Neural progenitor cell (in vitro differentiated cells): ENCODE measurements around the gene CHERP. TPM values are rescaled to one million over a fixed set of nuclear protein-coding genes. Genes with fewer than 3 reads are reported as not detected.

Source experiments
- DNase-seq: peaks from one replicate; pipeline ENCODE4 v3.0.0-alpha.2; 2016; ENCODE audit warnings: low spot score
- H2AFZ ChIP-seq: fragments of 200-600 bp; sonication (generic); replicated peaks from 2 replicates; pipeline ENCODE4 v1.6.1; 2016; ENCODE audit warnings: antibody characterized with exemption
- H3F3A ChIP-seq: fragments of 200-600 bp; sonication (generic); 2 replicates; pipeline ENCODE4 v1.6.1; 2016; ENCODE audit warnings: antibody characterized with exemption, low read depth
- H3K27ac ChIP-seq: fragments of 200-600 bp; sonication (generic); 2 replicates; pipeline ENCODE4 v1.5.1; 2016; ENCODE audit warnings: mild to moderate bottlenecking
- H3K27me3 ChIP-seq: fragments of 200-600 bp; sonication (generic); 2 replicates; pipeline ENCODE4 v1.6.1; 2016; ENCODE audit warnings: mild to moderate bottlenecking, moderate library complexity
- H3K36me3 ChIP-seq: fragments of 200-600 bp; sonication (generic); 2 replicates; pipeline ENCODE4 v1.5.1; 2016
- H3K4me1 ChIP-seq: fragments of 200-600 bp; sonication (generic); 2 replicates; pipeline ENCODE4 v1.6.1; 2016; ENCODE audit warnings: mixed run types
- H3K4me2 ChIP-seq: fragments of 200-600 bp; sonication (generic); 2 replicates; pipeline ENCODE4 v1.6.1; 2016
- H3K4me3 ChIP-seq: fragments of 200-600 bp; sonication (generic); 2 replicates; pipeline ENCODE4 v1.5.1; 2016
- H3K79me2 ChIP-seq: fragments of 200-600 bp; sonication (generic); 2 replicates; pipeline ENCODE4 v1.6.1; 2016; ENCODE audit warnings: low read depth
- H3K9ac ChIP-seq: fragments of 200-600 bp; sonication (generic); 2 replicates; pipeline ENCODE4 v1.6.1; 2016
- H3K9me3 ChIP-seq: fragments of 200-600 bp; sonication (generic); 2 replicates; pipeline ENCODE4 v1.5.1; 2016; ENCODE audit warnings: low read depth
- H4K20me1 ChIP-seq: fragments of 200-600 bp; sonication (generic); 2 replicates; pipeline ENCODE4 v1.6.1; 2016; ENCODE audit warnings: low read depth
- H3K27ac Mint-ChIP-seq: 3 replicates; pipeline ENCODE4 v1.8.0; 2021; ENCODE audit warnings: mixed read lengths
- H3K27me3 Mint-ChIP-seq: 2 replicates; pipeline ENCODE4 v1.8.0; 2022; ENCODE audit warnings: low read depth, mild to moderate bottlenecking, inconsistent platforms, moderate library complexity, mixed read lengths; ENCODE audit not compliant: insufficient read depth
- H3K36me3 Mint-ChIP-seq: 3 replicates; pipeline ENCODE4 v1.8.0; 2021; ENCODE audit warnings: mixed read lengths
- H3K4me1 Mint-ChIP-seq: 3 replicates; pipeline ENCODE4 v1.8.0; 2021; ENCODE audit warnings: mixed read lengths
- H3K4me3 Mint-ChIP-seq: 3 replicates; pipeline ENCODE4 v1.8.0; 2021; ENCODE audit warnings: mild to moderate bottlenecking, moderate library complexity, mixed read lengths
- H3K9me3 Mint-ChIP-seq: 3 replicates; pipeline ENCODE4 v1.8.0; 2020; ENCODE audit warnings: mixed read lengths
- EZH2 ChIP-seq: fragments of 200-600 bp; sonication (generic); IDR thresholded peaks from 2 replicates; pipeline ENCODE4 v1.6.1; 2017; ENCODE audit warnings: antibody characterized with exemption, mild to moderate bottlenecking, moderate library complexity
- EZH2phosphoT487 ChIP-seq: fragments of 200-600 bp; sonication (generic); IDR thresholded peaks from 2 replicates; pipeline ENCODE4 v1.6.1; 2017; ENCODE audit warnings: antibody characterized with exemption
- total RNA-seq: library from RNA; depleted of rRNA; stranded (reverse); fragments of >200 nt; gene quantifications from 2 replicates; pipeline ENCODE4 v1.2.3, GENCODE V29; 2015; ENCODE audit warnings: low replicate concordance
- TF ChIP-seq, protein P1 (sequence below): fragments of 200-600 bp; sonication (generic); IDR thresholded peaks from 2 replicates; pipeline ENCODE4 v1.5.1; 2017; ENCODE audit warnings: antibody characterized with exemption, mild to moderate bottlenecking

The CHERP gene
- total RNA-seq, 1 donor from 2014 or later: 5.5 TPM

DNA sequence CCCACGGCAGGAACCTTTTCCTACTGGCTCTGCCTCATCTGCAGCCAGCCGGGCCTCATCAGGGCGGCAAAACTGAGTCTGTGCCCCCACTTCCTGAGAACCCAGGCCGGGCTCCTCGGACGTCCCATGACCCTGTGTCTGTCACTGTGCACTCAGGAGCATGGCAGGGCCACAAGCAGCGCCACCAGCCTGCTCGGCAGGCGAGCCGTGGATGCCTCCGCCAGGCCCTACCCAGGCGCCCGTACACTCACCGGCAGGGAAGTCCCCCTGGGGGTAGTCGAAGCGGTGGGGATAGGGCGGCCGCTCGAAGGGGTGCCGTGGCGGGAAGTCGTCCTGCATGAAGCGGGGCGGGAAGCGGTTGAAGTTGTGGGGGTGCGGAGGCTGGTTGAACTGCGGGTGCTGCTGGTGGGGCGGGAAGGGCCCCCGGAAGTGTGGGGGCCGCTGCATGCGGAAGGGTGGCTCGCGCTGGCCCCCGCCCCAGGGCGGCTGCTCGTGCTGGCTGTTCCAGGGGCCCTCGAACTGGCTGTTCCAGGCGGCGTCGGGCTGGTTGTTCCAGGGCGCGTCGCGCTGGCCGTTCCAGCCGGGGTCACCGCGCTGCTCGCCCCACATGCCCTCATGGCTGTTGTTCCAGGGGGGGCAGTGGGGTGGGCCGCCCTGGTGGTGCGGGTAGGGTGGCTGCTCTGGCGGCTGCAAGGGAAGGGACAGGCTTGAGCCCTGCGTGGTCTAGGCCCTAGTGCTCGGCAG, 17.1 kb downstream of the CHERP start:
- Histone ChIP-seq H3K27me3 (no peaks in the 10 kb centered on the region), H3K4me2 (no peak overlapping the region), H3K9me3 (no peaks in the 10 kb centered on the region), H2AFZ (no peak overlapping the region), H3K4me1 (no peaks in the 10 kb centered on the region), H3K9ac (no peak overlapping the region), H3K27ac (no peak overlapping the region), H4K20me1 (peaks cover 3% of the 10 kb centered on the region), H3K79me2 (no peaks in the 10 kb centered on the region), H3F3A (no peaks in the 10 kb centered on the region), H3K36me3 (no peaks in the 10 kb centered on the region), H3K4me3 (no peak overlapping the region)
- Mint-ChIP-seq H3K4me3 (no peak overlapping the region), H3K27me3 (no peaks in the 10 kb centered on the region), H3K9me3 (no peaks in the 10 kb centered on the region), H3K36me3 (peaks cover 14% of the 10 kb centered on the region), H3K27ac (no peak overlapping the region), H3K4me1 (no peaks in the 10 kb centered on the region)
- TF ChIP-seq, protein P1, sequence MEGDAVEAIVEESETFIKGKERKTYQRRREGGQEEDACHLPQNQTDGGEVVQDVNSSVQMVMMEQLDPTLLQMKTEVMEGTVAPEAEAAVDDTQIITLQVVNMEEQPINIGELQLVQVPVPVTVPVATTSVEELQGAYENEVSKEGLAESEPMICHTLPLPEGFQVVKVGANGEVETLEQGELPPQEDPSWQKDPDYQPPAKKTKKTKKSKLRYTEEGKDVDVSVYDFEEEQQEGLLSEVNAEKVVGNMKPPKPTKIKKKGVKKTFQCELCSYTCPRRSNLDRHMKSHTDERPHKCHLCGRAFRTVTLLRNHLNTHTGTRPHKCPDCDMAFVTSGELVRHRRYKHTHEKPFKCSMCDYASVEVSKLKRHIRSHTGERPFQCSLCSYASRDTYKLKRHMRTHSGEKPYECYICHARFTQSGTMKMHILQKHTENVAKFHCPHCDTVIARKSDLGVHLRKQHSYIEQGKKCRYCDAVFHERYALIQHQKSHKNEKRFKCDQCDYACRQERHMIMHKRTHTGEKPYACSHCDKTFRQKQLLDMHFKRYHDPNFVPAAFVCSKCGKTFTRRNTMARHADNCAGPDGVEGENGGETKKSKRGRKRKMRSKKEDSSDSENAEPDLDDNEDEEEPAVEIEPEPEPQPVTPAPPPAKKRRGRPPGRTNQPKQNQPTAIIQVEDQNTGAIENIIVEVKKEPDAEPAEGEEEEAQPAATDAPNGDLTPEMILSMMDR: no peak
- TF ChIP-seq EZH2phosphoT487 (no peak), EZH2 (no peak)
- no peak for DNase-seq

DNA sequence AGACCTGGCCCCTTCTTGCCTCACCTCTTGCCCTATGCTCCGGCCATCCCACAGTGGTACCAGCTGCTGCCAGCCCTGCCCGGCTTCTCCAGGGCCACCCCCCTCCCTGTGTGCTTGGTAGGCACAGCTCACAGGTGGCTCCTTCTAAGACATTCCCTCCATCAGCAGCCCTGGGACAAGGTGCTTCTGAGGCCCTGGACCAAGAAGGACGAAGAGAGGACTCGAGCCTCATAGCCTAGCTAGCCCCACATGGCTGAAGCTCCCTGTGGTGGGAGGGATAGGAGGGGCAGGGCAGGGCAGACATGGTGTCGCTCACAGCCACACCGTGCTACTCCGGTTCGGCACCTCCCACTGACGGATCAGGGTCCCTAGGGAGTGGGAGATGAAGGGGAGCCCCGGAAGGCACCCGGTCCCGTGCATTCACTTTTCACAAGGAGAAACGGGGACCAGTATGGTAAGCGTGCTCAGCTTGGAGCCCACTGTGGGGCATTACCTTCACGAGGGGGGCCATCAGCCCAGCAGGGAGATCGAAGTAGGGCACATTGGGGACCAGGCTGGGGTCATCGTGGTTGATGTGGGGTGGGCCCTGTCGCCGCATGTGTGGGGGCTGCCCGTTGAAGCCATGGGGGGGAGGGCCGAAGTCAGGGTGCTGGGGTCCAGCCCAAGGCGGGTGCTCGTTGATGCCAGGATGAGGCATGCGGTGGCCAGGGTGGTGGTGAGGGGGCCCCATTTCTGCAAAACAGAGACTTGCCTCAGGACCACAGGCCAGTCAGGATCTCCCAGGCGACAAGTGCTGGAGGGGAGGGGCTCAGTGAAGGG, 19.5 kb downstream of the CHERP start:
- Mint-ChIP-seq H3K9me3 (no peaks in the 10 kb centered on the region), H3K27me3 (peaks cover 2% of the 10 kb centered on the region), H3K36me3 (peaks cover 24% of the 10 kb centered on the region), H3K4me3 (no peak overlapping the region), H3K27ac (no peak overlapping the region), H3K4me1 (no peaks in the 10 kb centered on the region)
- H3K27me3 ChIP-seq: no peaks in the 10 kb centered on the region
- H3F3A ChIP-seq: no peaks in the 10 kb centered on the region
- no peak overlapping the region for H3K4me3 ChIP-seq
- TF ChIP-seq, protein P1: no peak
- TF ChIP-seq EZH2: no peak
- TF ChIP-seq EZH2phosphoT487: no peak
- H3K79me2 ChIP-seq: no peaks in the 10 kb centered on the region
- H3K9ac ChIP-seq: no peak overlapping the region
- no peak overlapping the region for H3K27ac ChIP-seq
- H3K9me3 ChIP-seq: no peaks in the 10 kb centered on the region
- no peaks in the 10 kb centered on the region for H3K4me1 ChIP-seq
- no peak for DNase-seq
- H3K36me3 ChIP-seq: no peaks in the 10 kb centered on the region
- H4K20me1 ChIP-seq: peaks cover 5% of the 10 kb centered on the region
- no peak overlapping the region for H2AFZ ChIP-seq
- H3K4me2 ChIP-seq: no peak overlapping the region

DNA sequence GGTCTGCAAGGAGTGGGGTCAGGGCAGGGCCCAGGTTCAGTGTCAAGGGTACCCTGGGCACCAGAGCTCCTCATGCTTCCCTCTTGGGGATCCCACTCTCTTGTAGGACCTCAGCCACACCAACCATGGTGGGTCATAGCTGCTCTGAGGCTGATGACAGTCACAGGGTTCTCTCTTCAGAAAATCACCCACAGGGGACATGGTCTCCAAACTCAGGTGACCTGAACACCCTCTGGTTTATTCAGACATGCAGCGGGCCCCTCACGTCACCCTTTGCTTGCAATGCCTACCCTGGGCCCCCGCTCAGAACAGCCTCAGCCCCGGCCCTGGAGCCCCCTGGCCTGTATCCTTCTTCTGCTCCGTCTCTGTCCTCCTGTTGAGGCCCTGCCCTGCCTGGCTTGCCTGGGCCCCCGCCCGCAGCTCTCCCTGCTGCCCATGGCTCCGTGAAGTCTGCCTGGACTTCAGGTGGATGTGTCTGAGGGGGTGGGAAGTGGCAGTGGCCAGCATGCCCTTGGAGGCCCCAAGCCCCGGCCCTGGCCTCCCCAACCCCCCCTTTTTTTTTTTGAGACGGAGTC, 20.4 kb downstream of the CHERP start:
- H3K9me3 Mint-ChIP-seq: no peaks in the 10 kb centered on the region

More for the DNA sequence above, 20.4 kb downstream of the CHERP start:
- Mint-ChIP-seq H3K27ac (no peak overlapping the region), H3K4me1 (no peaks in the 10 kb centered on the region), H3K36me3 (peaks cover 24% of the 10 kb centered on the region), H3K27me3 (peaks cover 2% of the 10 kb centered on the region), H3K4me3 (no peak overlapping the region)
- H3K4me3 ChIP-seq: no peak overlapping the region
- no peaks in the 10 kb centered on the region for H3F3A ChIP-seq
- no peak overlapping the region for H2AFZ ChIP-seq
- no peak overlapping the region for H3K4me2 ChIP-seq
- DNase-seq: no peak
- H3K4me1 ChIP-seq: no peaks in the 10 kb centered on the region
- no peaks in the 10 kb centered on the region for H3K36me3 ChIP-seq
- no peaks in the 10 kb centered on the region for H3K79me2 ChIP-seq
- no peak overlapping the region for H3K27ac ChIP-seq
- H4K20me1 ChIP-seq: peaks cover 5% of the 10 kb centered on the region
- no peaks in the 10 kb centered on the region for H3K9me3 ChIP-seq
- no peak overlapping the region for H3K9ac ChIP-seq
- no peak for TF ChIP-seq EZH2
- TF ChIP-seq, protein P1: no peak
- no peak for TF ChIP-seq EZH2phosphoT487
- no peaks in the 10 kb centered on the region for H3K27me3 ChIP-seq
